NCI-H1417 treated with DMSO at 0.1 percent for 48 hours (cell line): Measurements from ENCODE around the gene KRTAP4-3.
"Not testable (repeated sequence)": the region's sequence is repeated elsewhere in the genome, so short reads cannot be mapped to it uniquely, and the experiment has no call there.

ENCODE experiments used
- DNase-seq: peaks from one replicate; lab custom pipeline; 2025; lab: John Stamatoyannopoulos, UW

Gene KRTAP4-3

DNA sequence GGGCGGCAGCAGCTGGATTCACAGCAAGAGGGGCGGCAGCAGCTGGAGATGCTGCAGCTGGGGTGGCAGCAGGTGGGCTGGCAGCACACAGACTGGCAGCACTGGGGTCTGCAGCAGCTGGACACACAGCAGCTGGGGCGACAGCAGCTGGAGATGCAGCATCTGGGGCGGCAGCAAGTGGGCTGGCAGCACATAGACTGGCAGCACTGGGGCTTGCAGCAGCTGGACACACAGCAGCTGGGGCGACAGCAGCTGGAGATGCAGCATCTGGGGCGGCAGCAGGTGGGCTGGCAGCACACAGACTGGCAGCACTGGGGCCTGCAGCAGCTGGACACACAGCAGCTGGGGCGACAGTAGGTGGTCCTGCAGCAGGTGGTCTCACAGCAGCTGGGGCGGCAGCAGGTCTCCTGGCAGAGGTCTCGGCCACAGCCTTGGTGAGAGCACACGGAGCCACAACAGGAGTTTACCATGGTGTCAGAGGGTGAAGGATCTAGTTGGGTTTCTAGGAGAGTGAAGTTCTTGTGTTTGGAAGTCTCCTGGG, 50.1 kb downstream of the KRTAP4-3 start, which contains the start of gene KRTAP4-11:
Gene KRTAP4-11 (minus strand): TSS at position 528 of the 541 bp plus-strand sequence. CDS start 58 bp downstream, at position 470.
- not testable (repeated sequence) for DNase-seq
